ENCODE results near the gene ATRX.
"Not testable (repeated sequence)": the region's sequence is repeated elsewhere in the genome, so short reads cannot be mapped to it uniquely, and the experiment has no call there.

The ATRX gene

GRCh38 chrX:77733342-77733741 lies 52.7 kb downstream of the ATRX start:
- FAIRE-seq, result no peak

- FAIRE-seq, result no peak
Measured at GRCh38 chrX:77731821-77732419, 54.1 kb downstream of the ATRX start.

GRCh38 chrX:77726095-77726494 lies 59.9 kb downstream of the ATRX start:
- FAIRE-seq, result not testable (repeated sequence)

GRCh38 chrX:77723681-77724080 lies 62.3 kb downstream of the ATRX start:
- no peak for FAIRE-seq

- FAIRE-seq, result no peak
Measured at GRCh38 chrX:77719388-77719787, 66.6 kb downstream of the ATRX start.

GRCh38 chrX:77704881-77705280 lies 81.1 kb downstream of the ATRX start:
- no peak for FAIRE-seq

GRCh38 chrX:77698242-77698641 lies 87.8 kb downstream of the ATRX start:
- no peak for FAIRE-seq

- no peak for FAIRE-seq
Measured at GRCh38 chrX:77694491-77694890, 91.5 kb downstream of the ATRX start.

GRCh38 chrX:77693594-77693993 lies 92.4 kb downstream of the ATRX start:
- FAIRE-seq, result no peak

GRCh38 chrX:77691916-77692315 lies 94.1 kb downstream of the ATRX start:
- no peak for FAIRE-seq

- no peak for FAIRE-seq
Measured at GRCh38 chrX:77689376-77689775, 96.6 kb downstream of the ATRX start.

GRCh38 chrX:77685683-77686082 lies 100.3 kb downstream of the ATRX start:
- FAIRE-seq, result not testable (repeated sequence)

GRCh38 chrX:77679144-77679543 lies 106.9 kb downstream of the ATRX start:
- FAIRE-seq, result no peak

- no peak for FAIRE-seq
Measured at GRCh38 chrX:77675986-77676385, 110.0 kb downstream of the ATRX start.

GRCh38 chrX:77668391-77669237 lies 117.4 kb downstream of the ATRX start:
- FAIRE-seq, result no peak

GRCh38 chrX:77658886-77659285 lies 127.1 kb downstream of the ATRX start:
- no peak for FAIRE-seq

GRCh38 chrX:77652095-77652494 lies 133.9 kb downstream of the ATRX start:
- FAIRE-seq, result no peak

- no peak for FAIRE-seq
Measured at GRCh38 chrX:77640702-77641101, 145.3 kb downstream of the ATRX start.

- FAIRE-seq, result no peak
Measured at GRCh38 chrX:77639820-77640219, 146.2 kb downstream of the ATRX start.

GRCh38 chrX:77638397-77638796 lies 147.6 kb downstream of the ATRX start:
- FAIRE-seq, result no peak

GRCh38 chrX:77635373-77635772 lies 150.6 kb downstream of the ATRX start:
- FAIRE-seq, result no peak

GRCh38 chrX:77628294-77629025 lies 157.6 kb downstream of the ATRX start:
- no peak for FAIRE-seq

- no peak for FAIRE-seq
Measured at GRCh38 chrX:77622672-77623071, 163.3 kb downstream of the ATRX start.

GRCh38 chrX:77622233-77622632 lies 163.8 kb downstream of the ATRX start:
- FAIRE-seq, result no peak

All from TTC549 (cell line).